Islet of Langerhans (tissue), 1 donor: ENCODE measurements around the gene PRUNE2.

Experiments
- FAIRE-seq: peaks from one replicate; lab custom pipeline; 2011; peaks lifted over from hg19 to GRCh38; lab: Jason Lieb, UNC

The PRUNE2 gene

DNA sequence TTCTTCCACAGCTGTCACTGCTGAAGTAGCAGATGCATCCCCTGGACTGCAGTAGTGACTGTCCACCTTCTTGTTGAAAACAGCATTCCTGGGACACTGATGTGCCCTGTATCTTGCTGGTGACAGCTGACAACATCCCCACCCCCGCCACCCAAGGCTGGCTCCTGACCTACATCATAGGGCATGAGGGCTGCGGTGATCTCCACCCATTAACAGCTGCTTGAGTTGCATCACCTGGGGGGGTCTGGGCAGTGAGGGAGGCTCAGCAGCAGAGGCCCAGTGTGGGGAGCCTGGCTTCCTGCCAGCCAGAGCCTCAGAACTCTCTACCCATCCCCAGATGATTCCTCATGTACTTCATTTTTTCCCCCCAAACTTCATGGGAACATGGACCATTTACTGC is 4.1 kb downstream of the PRUNE2 start:
- FAIRE-seq, result no peak

DNA sequence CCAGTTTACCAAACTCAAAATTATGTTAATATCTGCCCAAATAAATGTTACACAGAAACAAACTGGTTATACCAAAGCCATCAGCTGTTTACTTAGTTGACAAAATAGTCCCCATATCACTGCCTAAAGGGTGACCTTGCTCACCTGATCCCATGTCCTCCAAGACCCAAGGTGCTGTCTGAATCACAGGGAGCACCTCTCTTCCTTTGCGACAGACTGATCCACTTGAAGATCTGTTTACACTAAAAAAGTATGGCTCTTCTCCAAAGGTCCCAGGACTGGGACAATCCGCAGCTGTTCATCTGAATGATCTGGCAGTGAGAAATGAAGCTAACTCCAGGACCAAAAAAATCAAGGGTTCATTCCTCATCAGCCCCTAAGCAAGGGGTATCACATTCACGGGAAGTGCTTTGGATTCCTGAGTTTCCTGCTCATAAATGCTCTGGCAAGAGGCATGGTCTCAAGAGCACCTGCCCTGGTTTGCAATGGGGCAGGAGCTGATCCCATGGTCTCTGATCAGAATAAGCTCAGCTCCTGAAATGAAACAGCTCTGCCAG is 5.0 kb downstream of the PRUNE2 start:
- FAIRE-seq, result no peak

DNA sequence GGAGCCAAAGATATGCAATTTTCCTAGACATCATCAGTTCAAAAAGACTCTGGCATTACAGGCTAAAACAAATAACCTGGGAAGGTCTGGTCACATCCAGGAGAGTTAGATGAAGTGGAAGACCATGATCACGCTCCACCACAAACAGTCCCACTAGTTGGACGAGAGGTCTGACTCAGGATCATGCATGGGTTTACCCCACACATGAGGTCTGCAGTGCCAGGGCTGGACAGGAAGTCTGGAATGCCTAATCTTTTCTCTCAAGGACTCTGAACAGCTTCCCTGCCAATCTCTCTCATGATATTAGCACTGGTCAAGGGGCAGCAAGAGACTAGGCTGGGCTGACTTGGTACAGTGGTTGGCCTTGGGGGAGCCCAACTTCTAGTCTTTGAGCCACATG is 7.1 kb downstream of the PRUNE2 start:
- FAIRE-seq, result no peak

DNA sequence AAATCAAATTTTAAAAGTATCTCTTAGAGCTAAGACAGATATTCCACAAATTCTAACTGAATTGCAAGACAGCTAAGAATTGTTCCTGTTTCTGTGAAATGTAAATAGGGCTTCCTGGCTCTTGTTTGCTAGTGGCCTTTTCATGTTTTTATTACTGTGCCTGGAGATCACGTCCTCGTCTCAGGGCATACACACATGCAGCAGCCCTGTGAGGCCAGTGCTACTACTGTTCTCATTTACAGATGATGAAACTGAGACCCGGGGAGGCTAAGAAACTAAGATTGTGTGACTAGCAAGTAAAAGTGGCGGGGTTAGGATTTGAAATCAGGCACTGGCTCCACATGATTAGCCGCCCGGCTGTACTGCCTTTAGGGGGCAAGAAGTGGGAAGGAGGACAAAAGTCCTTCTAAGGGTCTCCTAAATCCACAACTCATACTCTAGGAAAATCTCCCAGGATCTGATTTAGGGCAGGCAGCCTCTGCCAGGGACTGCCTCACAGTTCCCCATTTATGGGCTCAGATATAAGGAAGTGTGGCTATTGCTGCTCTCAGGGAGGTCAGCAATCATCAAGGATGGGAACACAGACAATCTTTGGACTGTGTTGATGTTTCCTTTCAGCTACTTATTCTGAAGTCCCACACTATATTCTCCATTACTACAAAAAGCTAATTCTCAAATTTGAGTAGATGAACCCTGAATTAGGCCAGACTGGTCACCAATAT is 7.9 kb downstream of the PRUNE2 start:
- no peak for FAIRE-seq

DNA sequence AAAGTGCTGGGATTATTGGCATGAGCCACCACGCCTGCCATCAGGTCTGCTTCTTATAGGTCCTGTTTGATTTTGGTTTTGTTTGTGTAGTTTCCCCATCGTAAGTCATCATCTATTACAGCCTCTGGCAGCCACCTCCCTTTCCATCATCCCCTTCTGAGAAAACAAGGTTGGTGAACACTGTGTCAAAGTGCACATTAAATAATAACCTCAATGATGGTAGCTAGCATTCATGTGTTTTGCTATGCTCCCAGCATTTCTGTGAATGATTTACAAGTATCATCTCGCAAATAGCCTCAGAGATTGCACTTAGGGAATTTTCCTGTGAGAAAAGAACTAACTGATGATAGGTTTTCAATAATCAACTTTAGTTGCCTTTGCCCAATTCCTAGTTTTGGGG is 9.9 kb downstream of the PRUNE2 start:
- FAIRE-seq, result no peak

DNA sequence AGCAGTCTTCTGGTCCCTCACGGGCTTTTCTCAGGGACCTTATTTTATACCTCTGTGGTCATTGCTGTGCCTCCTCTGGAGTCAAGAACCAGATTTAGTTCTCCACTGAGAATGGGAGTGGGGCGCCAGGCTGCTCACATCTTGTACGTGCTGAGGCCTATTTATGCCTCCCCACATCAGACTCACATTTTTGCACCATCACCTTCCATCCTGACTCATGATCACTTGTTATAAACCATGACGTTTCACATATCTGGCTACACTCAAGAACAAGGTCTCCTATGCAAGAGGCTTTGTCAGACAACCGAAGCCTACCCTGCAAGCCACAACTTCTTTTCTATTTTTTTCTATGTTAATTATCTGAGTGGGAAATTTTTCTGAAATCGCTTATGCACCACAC is 10.7 kb downstream of the PRUNE2 start:
- no peak for FAIRE-seq

DNA sequence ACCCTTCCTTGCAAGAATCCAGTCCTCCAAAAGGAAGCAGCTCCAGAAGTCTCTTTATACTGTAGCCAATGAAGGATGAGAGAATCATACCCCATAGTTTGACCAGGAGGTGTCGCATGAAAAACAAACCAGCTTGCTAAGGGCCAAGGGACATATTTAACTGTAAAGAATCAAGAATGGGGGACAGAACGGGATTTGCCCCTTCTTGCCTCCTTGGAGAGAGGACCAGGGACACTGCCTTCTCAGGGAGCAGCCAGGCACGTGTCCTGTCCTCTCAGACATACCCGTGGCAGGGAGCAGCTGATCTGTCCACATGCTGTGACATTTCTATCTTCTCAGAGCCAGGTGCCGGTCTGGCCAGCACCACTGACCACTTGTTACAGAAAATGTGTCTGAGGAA is 11.7 kb downstream of the PRUNE2 start:
- FAIRE-seq, result no peak

DNA sequence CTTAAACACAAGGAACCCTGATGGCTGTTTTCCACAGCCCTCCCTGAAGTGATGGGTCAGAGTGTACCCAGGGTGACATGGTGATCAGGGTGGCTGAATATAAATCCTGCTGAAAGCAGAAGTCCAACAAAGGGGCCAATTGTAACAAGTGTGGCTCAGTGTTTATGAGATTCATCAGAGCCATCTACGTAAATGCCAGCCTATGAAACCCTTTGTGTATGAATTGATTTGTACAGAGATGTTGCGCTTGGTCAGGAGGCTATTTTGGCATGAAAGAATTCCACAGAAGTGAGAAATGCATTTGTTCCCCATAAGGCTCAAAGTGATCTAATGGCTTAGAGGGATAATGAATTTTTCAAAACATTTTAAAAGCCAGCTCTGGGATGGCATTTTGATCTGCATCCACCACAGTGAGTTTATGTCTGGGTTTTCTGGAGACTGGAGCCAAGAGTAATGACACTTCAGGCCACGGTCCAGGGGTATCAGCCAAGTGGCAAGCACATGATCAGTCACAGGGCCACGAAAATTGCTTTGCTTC is 12.4 kb downstream of the PRUNE2 start:
- no peak for FAIRE-seq

DNA sequence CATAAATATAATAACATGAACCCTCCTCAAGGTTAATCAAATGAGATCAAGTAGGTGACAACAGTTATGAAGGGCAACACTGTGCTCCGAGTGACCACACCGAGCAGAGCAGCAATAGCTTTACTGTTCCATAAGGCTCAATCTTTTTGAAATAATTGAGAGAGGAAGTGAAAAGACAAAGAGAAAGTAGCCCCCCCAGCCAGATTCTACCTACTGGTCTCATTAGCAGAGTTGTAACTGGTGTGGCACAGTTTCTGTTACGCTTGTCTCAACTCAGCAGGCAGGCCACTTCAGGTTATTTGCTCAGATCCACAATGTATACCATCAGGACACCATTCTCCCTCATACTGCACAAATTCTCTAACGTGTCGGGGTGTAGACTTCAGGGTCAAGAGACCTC is 14.0 kb downstream of the PRUNE2 start:
- FAIRE-seq, result no peak

DNA sequence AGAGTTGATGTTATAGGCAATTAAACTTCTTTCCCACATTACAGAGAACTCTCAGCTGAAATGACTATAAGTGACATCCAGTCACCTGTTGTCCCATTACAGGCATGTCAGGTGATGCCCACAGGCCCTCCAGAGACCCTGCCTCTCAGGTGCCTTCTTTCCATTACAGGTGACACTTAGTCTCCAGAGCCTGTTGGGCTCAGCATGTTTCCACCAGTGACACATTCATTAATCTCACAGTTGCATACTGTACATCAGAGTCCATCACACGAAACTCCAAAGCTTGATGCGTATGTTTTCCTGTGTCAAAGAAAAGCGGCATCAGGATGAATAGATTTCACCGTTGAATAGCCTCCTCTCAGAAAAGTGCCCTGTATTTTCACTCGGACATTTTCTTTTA is 14.6 kb downstream of the PRUNE2 start:
- FAIRE-seq, result no peak

DNA sequence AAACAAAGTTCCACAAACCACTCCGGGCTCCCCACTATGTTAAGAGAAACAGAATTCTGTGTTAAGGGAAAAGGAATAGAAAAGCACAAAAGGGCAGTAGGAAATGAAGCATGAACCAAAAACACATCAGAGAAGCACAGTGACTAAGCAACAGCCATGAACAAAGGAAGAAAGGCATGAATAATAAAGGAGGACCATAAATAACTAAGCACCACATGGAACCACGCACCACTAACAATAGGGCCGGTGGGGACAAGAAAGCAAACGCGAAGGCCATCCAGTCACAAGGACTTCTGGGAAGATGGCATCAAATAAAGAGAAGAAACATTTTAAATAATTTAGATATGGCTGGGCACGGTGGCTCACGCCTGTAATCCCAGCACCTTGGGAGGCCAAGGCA is 18.0 kb downstream of the PRUNE2 start:
- no peak for FAIRE-seq

DNA sequence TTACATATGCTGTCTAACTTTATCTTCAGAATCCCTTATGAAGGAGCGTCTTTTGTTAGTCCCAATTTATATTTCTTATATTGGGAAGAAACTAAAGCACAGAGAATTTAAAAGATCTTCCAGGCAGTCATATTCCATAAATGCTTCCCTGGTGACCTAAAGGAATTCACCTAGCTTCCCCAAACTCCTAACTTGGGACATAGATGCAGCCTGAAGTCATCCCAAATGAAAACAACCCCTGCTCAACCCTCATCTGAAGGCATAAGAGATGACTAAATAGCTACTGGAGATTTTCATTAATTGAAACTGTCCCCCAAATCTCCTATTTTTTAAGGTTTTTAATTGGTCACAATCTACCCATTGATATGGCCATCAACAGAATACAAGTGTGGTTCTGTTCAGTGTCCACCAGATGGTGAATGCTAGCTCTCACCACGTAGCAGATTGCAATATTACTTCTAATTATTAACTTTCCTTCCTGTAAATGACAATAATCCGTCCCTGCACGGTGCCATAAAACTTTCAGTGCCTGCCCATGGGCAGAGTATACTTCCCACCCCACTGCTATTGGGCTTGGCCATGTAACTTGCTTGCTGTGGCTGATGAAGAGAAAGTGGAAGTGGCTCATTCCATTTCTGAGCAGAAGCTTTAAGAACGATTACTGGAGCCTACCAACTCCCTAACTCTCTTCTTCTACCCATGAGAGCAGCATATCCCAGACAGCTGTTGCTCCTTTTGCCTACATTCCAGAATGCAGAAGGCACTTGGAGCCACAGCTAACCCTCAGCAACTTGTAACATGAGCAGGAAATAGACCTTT is 18.7 kb downstream of the PRUNE2 start:
- FAIRE-seq, result no peak

DNA sequence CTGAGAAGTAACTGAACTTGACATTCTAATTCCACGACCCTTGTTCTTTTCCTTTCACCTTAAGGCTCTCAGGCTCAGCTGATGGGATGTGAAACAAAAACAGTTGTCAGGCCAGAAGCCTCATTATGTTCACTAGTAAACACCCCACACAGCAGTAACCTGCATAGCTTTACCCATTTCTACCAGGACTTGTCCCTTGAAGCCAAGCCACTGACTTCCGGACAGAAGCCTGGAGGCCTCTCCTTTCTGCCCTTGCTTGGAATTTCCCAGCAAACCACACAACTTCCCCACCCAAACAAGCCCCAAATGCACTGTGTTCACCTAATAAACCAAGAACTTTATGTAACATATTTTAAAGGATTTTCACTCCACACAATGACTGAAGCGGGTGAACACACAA is 19.6 kb downstream of the PRUNE2 start:
- no peak for FAIRE-seq

DNA sequence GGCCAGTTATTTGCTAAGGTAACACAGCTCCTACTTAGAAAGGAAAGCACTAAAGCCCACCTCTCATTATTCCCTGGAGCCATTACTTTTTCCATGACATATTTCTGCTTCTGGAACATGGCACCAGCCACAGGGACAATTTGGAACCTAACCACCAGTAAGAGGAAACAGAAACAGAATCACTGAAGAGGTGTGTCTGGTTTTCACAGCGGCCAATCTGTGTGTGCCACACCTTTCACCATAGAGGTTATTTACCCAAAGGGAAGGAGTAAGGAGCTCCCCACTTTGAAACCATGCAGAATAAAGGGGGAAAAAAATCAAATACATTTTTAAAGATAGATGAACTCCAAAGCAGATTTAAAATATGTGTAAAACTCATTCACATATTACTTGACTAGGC is 21.1 kb downstream of the PRUNE2 start:
- FAIRE-seq, result no peak

DNA sequence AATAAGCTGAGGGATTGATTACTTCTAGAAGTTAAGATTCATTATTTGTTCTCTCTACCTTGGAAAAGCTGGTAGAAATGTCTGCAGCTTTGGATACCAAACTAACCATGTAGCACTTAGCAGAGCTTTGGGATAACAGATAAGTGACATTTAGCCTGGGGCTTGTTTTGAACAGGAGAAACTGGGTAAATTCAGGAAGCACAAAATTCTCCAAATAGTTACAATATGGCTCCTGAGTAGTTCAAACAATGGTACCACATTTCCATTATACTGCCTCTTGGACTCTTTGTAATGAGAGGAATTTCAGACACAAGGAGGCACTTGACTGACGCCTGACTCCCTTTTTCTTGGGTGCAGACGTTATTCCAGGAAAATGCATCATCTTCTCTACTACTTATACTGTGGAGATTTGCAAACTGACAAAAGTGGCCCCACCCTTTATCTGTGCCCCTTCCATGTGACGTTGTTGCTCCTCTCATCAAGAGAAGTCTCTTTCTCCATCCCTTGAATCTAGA is 22.5 kb downstream of the PRUNE2 start:
- FAIRE-seq, result no peak

DNA sequence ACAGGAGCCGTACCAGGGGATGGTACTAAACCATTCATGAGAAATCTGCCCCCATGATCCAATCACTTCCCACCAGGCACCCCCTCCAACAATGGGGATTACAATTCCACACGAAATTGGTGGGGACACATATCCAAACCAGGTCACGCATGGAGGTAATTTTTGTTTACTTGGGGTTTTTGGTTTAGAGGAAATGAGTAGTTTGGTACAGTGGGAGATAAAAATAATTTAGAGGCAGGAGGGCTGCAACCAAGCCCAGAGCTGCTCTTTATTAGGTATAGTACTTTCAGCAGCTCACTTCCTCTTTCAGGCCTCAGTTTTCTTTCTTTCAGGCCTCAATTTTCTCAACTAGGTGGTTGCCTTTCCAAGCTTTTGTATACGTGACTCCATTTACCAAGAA is 23.2 kb downstream of the PRUNE2 start:
- no peak for FAIRE-seq

DNA sequence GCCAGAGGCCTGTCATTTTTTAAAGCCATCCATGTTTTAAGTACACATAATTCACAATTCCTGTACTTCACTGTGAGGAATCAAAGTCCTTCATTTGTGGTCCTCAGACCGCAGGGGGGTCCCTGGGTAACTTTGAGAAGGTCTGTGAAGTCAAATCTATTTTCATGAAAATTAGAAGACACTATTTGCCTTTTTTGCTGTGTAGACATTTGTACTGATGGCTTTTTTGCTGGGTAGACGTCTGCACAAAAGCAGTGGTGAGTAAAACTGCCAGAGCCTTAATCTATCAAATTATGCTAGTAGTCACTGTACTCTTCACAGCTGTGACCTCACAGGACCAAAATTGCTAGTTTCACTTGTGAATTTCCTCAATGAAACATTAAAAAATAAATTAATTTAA is 25.7 kb downstream of the PRUNE2 start:
- FAIRE-seq, result no peak

DNA sequence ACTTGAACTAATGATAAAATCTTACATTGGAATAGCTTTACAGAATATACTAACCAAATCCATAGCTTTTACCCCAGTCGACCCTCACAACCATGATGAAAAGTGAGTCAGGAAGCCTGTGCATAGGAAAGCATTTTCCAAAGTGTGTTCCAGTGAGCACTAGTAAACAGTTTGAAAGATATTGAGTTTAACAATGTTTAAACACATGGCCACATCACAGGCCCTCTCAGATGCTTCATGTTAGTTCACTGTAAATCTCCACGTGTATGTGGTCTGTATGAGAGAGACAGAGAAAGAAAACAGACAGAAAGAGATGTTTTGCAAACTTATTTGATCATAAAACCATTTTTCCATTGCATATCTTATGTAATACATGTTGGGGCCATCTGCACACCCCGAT is 27.0 kb downstream of the PRUNE2 start:
- FAIRE-seq, result no peak

DNA sequence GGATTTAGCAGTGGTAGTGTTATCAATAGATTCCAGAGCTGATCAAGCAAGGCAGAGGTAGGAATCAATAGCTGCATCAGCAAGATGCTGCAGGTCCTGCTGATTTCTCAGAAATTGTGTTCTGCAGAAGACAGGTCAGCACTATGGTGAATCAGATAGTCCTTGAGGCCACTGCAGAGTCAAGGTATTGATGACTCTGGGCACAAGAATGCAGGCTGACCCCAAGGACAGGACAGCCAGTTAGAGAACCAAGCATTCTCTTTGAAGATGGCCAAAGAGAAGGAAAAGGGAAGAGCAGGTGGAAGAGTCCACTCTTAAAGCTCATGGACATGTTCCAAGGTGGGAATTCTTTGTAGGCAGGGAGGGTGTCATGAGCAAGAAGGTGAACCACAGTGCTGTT is 28.0 kb downstream of the PRUNE2 start:
- FAIRE-seq, result no peak

DNA sequence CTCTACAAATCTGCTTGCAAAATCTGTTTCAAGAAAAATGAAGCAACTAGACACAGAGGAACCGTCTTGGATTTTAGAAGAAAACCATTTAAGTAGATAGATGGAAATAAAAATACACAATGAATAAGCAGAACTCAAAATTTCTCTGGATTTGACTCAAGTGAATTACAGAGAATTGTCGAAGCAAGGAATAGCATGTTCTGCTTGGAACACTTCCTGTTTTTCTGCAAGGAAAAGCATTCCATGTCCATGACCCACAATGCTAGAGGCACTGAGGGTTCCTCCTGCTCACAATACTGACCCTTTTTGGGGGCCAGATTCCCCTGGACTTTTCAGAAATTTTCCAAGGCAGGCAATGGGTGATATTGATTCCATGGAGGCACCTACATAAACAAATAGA is 29.8 kb downstream of the PRUNE2 start:
- FAIRE-seq, result no peak

DNA sequence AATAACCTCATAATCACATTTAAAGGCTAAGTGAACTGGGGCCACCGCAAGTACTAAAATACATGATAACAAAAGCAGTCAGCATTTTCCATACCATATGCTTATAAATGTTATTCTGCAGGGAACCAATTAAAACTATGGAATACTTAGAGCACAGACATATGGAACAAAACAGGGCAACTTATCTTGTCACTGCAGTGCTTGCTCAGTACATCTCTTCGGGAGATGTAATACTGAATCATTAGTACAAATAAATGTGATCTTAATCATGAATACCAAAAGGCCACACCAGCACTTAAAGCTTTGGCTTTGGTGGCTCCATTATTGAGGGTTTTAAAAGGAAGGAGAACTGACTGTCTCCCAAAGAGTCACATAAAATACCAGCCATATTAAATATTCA is 32.1 kb downstream of the PRUNE2 start:
- no peak for FAIRE-seq

DNA sequence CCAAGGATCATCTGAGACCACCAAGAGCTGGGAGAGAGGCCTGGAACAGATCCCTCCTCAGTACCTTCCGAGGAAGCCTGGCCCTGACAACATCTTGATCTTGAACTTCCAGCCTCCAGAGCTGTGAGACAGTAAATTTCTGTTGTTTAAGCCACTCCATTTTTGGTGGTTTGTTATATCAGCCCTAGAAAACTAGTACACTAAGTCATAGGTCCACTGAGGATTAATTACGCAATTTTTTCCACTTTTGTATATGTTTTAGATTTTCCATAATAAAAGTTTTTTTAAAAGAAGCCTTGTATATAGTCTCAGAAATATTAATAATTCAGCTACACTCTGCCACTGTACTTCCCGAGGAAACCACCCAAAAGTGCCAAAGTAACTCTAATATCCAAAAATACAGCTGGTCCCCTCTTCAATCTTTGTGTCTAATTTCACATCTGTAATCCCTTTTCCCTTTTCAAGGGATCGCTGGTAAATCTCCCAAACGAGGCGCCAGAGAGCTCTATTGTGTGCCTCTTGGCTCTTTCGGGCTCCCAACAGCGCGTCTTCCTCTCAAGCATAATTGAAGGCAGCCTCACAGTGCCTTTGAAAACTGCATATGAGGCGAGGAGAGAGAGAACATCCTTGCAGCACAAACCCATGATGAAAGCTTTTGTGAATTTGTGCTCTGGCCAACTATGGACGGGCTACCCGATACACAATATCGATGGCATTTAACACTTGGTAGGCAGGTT is 32.7 kb downstream of the PRUNE2 start:
- FAIRE-seq, result no peak

DNA sequence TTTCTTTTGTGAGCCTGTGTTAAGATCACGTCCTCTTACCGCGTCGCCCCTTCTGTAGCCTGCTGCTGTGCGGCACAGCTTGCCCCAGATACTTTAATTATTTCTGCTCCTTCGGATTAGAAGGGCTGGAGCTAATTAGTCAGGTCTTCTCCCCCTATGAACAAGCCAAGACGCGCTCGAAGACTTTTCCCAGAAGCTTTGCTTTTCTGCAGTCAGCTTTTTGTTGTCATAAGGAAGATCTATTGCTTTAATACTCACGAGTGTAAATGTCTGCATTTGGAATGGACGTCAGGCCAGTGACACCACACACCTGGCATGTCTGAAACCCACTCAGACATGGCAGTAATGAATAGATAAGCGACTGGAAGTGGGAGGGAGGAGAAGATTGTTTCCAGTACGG is 37.0 kb downstream of the PRUNE2 start:
- FAIRE-seq, result no peak
